ENCODE measurements around the gene ITGAV. TPM values are rescaled to one million over a fixed set of nuclear protein-coding genes. Genes with fewer than 3 reads are reported as not detected.
A peak's percentile ranks its signal among the peaks of the same experiment; 100 is the strongest.

The ITGAV gene
- total RNA-seq, 1 experiment from 2014 or later: 26.9 TPM

GRCh38 chr2:186641807-186642321, 52.0 kb downstream of the ITGAV start:
- WGBS (ENCODE audit: extremely low coverage, insufficient read length, low lambda C conversion rate): no CpG with 5 or more reads among the region's 2 CpGs
- Histone ChIP-seq H2BK15ac (ENCODE audit: low read depth, low read length) (no peak overlapping the region), H3K27me3 (ENCODE audit: insufficient read depth, low read length) (no peaks in the 10 kb centered on the region), H3K4me2 (ENCODE audit: insufficient read depth, insufficient read length, low read length) (no peak overlapping the region), H3K9ac (ENCODE audit: extremely low read depth, insufficient read length, low read length) (no peak overlapping the region), H3K18ac (ENCODE audit: insufficient read length, low read depth, low read length) (no peak overlapping the region), H2BK20ac (ENCODE audit: low read depth, low read length, poor library complexity, severe bottlenecking) (no peak overlapping the region), H3T11ph (ENCODE audit: low read length) (no peak overlapping the region), H3K14ac (ENCODE audit: insufficient read depth, low read length) (no peak overlapping the region), H2BK12ac (ENCODE audit: insufficient read length, low read depth, low read length) (no peak overlapping the region), H2BK5ac (ENCODE audit: insufficient read length, low read length) (no peak overlapping the region), H2AK5ac (ENCODE audit: insufficient read length, low read length) (no peak overlapping the region), H3K56ac (ENCODE audit: insufficient read length, low read depth, low read length) (no peak overlapping the region), H2AFZ (ENCODE audit: low read length) (no peak overlapping the region), H4K91ac (ENCODE audit: insufficient read length, low read depth, low read length) (no peak overlapping the region), H3K79me1 (ENCODE audit: insufficient read depth, low read depth, low read length, poor library complexity, severe bottlenecking) (no peaks in the 10 kb centered on the region), H3K9me3 (ENCODE audit: control insufficient read depth, low read depth, low read length) (no peaks in the 10 kb centered on the region), H3K4me1 (ENCODE audit: insufficient read depth, low read length) (no peaks in the 10 kb centered on the region; the same call in 1 of the 2 replicates), H3K23me2 (ENCODE audit: insufficient read length, low read depth, low read length, poor library complexity, severe bottlenecking) (no peaks in the 10 kb centered on the region), H4K5ac (ENCODE audit: insufficient read length, low read depth, low read length) (no peak overlapping the region), H4K20me1 (ENCODE audit: control insufficient read depth, insufficient read depth, insufficient read length) (no peaks in the 10 kb centered on the region), H4K8ac (replicated peaks; ENCODE audit: insufficient read length, low read depth, low read length) (no peak overlapping the region), H3K23ac (ENCODE audit: insufficient read length, low read depth, low read length) (no peak overlapping the region), H3K4ac (ENCODE audit: low read depth, low read length) (no peak overlapping the region), H3K79me2 (ENCODE audit: insufficient read depth, low read length) (no peaks in the 10 kb centered on the region), H2BK120ac (ENCODE audit: low read depth, low read length, poor library complexity, severe bottlenecking) (no peak overlapping the region), H3K27ac (ENCODE audit: insufficient read length, low read depth, low read length) (no peak overlapping the region)
- H3K36me3 Mint-ChIP-seq (ENCODE audit: insufficient read depth in 1 of 3, low read depth in 3 of 3): peaks cover 5 to 17% (median 8%) of the 10 kb centered on the region in 3 experiments; a peak in 6 of 7 replicates
- DNase-seq: no peak
- H3K27ac Mint-ChIP-seq: no peak overlapping the region
- H3K4me1 Mint-ChIP-seq: peaks cover 5 to 7% of the 10 kb centered on the region in 2 experiments
- no peak overlapping the region for H3K4me3 Mint-ChIP-seq
- TF ChIP-seq CTCF (conservative IDR thresholded peaks at IDR 0.05): peak; percentile 75
- H3K27me3 Mint-ChIP-seq (ENCODE audit: low read depth): no peaks in the 10 kb centered on the region
- no peaks in the 10 kb centered on the region for H3K9me3 Mint-ChIP-seq
